Measurements from ENCODE around the gene PPP2R2B. TPM values are rescaled to one million over a fixed set of nuclear protein-coding genes. Genes with fewer than 3 reads are reported as not detected.

Gene PPP2R2B
- total RNA-seq, 1 experiment from 2014 or later: 20.3 TPM

- no peak for TF ChIP-seq MAX (CRISPR knock-in tag; IDR thresholded peaks at IDR 0.05)
Measured at GRCh38 chr5:146872188-146872587, 6.4 kb downstream of the PPP2R2B start (continued).

DNA sequence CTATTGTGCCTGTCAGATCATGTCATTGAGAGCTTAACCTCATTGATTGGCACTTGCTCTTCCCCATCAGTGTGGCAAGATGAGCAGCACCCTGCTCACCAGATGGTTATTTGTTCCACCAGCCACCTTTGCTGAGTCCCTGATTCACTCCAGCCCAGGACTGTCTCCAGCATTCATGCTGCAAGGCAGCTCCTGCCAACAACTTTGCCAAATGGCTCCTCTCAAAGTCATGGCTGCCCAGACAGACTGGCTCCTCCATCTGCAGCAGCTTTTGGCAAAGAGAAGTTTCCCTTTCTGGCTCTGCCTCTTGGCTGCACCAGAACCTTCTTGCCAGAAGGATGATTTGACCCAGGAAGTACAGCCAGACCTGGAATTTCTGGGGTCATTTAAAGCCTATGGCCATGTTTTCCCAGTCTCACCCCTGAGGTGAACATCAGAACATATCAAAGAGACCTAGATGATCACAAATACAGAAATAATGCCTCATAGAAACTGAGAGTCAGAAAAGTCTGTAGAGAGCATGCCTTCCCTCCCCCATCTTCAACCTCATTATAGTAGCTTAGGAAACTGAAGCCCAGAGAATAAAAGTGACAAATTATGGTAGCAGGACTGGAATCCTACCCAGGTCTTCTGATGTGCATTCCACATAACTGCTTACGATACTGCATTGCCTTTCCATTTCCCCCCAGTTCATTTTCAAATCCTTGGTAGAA is 10.4 kb downstream of the PPP2R2B start:
- no peak overlapping the region for H3K27ac Mint-ChIP-seq
- ChIA-PET CTCF (no interaction called here), POLR2A (no interaction called here)
- H3K36me3 Mint-ChIP-seq: no peaks in the 10 kb centered on the region
- no peak overlapping the region for H3K4me3 Mint-ChIP-seq
- peaks cover 28% of the 10 kb centered on the region for H3K4me1 Mint-ChIP-seq
- no peak for ATAC-seq
- H3K27me3 Mint-ChIP-seq (ENCODE audit: low read depth): no peaks in the 10 kb centered on the region
- TF ChIP-seq ZSCAN18 (CRISPR knock-in tag; IDR thresholded peaks at IDR 0.05) (no peak), NR1H2 (CRISPR knock-in tag; IDR thresholded peaks at IDR 0.05) (no peak), CREM (CRISPR knock-in tag; IDR thresholded peaks at IDR 0.05) (no peak), TEAD1 (CRISPR knock-in tag; IDR thresholded peaks at IDR 0.05) (no peak), CTCF (IDR thresholded peaks at IDR 0.05) (no peak), KAT7 (CRISPR knock-in tag; IDR thresholded peaks at IDR 0.05; ENCODE audit: borderline replicate concordance) (no peak), NFYB (CRISPR knock-in tag; conservative IDR thresholded peaks at IDR 0.05; ENCODE audit: low read depth) (no peak), SMAD3 (CRISPR knock-in tag; IDR thresholded peaks at IDR 0.05; ENCODE audit: borderline replicate concordance) (no peak)
- TF ChIP-seq, protein P1, sequence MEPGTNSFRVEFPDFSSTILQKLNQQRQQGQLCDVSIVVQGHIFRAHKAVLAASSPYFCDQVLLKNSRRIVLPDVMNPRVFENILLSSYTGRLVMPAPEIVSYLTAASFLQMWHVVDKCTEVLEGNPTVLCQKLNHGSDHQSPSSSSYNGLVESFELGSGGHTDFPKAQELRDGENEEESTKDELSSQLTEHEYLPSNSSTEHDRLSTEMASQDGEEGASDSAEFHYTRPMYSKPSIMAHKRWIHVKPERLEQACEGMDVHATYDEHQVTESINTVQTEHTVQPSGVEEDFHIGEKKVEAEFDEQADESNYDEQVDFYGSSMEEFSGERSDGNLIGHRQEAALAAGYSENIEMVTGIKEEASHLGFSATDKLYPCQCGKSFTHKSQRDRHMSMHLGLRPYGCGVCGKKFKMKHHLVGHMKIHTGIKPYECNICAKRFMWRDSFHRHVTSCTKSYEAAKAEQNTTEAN (CRISPR knock-in tag; IDR thresholded peaks at IDR 0.05): no peak
- no peaks in the 10 kb centered on the region for H3K9me3 Mint-ChIP-seq
- no peak for DNase-seq (ENCODE audit: low spot score)

DNA sequence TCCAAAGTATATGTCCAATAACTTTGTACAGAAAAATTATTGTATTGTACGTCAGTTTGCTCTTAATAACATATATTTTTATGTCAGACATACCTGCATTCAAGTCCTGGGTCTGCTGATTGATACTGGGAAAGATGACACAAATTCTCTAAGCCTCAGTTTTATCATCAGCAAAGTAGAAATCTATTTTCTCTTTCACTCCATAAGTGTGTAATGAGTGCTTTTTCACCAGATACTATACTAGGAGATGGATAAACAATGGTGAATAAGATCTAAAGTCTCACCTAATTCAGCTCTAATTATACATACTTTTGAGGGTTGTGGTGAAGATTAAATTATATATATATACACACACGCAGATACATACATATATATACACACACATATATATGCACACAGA is 12.3 kb downstream of the PPP2R2B start:
- H3K27ac Mint-ChIP-seq: no peak overlapping the region
- no peak for ATAC-seq
- H3K4me1 Mint-ChIP-seq: peaks cover 9% of the 10 kb centered on the region
- CTCF ChIA-PET: no interaction called here
- no peak for DNase-seq (ENCODE audit: low spot score)
- no peak overlapping the region for H3K4me3 Mint-ChIP-seq
- H3K9me3 Mint-ChIP-seq: no peaks in the 10 kb centered on the region
- no peaks in the 10 kb centered on the region for H3K36me3 Mint-ChIP-seq
- H3K27me3 Mint-ChIP-seq (ENCODE audit: low read depth): no peaks in the 10 kb centered on the region
- POLR2A ChIA-PET: no interaction called here
- TF ChIP-seq, protein P1 (CRISPR knock-in tag; IDR thresholded peaks at IDR 0.05): no peak
- no peak for TF ChIP-seq ZNF671 (CRISPR knock-in tag; IDR thresholded peaks at IDR 0.05)
- TF ChIP-seq MXD4 (CRISPR knock-in tag; IDR thresholded peaks at IDR 0.05; ENCODE audit: borderline replicate concordance): no peak
- TF ChIP-seq GRHL2 (CRISPR knock-in tag; IDR thresholded peaks at IDR 0.05; ENCODE audit: insufficient replicate concordance, severe bottlenecking): no peak
- no peak for TF ChIP-seq CTCF (IDR thresholded peaks at IDR 0.05)
- TF ChIP-seq CREB1 (CRISPR knock-in tag; IDR thresholded peaks at IDR 0.05): no peak
- TF ChIP-seq, protein P2, sequence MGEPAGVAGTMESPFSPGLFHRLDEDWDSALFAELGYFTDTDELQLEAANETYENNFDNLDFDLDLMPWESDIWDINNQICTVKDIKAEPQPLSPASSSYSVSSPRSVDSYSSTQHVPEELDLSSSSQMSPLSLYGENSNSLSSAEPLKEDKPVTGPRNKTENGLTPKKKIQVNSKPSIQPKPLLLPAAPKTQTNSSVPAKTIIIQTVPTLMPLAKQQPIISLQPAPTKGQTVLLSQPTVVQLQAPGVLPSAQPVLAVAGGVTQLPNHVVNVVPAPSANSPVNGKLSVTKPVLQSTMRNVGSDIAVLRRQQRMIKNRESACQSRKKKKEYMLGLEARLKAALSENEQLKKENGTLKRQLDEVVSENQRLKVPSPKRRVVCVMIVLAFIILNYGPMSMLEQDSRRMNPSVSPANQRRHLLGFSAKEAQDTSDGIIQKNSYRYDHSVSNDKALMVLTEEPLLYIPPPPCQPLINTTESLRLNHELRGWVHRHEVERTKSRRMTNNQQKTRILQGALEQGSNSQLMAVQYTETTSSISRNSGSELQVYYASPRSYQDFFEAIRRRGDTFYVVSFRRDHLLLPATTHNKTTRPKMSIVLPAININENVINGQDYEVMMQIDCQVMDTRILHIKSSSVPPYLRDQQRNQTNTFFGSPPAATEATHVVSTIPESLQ (CRISPR knock-in tag; IDR thresholded peaks at IDR 0.05): no peak
- TF ChIP-seq GTF2I (CRISPR knock-in tag; conservative IDR thresholded peaks at IDR 0.05): no peak
- TF ChIP-seq, protein P3, sequence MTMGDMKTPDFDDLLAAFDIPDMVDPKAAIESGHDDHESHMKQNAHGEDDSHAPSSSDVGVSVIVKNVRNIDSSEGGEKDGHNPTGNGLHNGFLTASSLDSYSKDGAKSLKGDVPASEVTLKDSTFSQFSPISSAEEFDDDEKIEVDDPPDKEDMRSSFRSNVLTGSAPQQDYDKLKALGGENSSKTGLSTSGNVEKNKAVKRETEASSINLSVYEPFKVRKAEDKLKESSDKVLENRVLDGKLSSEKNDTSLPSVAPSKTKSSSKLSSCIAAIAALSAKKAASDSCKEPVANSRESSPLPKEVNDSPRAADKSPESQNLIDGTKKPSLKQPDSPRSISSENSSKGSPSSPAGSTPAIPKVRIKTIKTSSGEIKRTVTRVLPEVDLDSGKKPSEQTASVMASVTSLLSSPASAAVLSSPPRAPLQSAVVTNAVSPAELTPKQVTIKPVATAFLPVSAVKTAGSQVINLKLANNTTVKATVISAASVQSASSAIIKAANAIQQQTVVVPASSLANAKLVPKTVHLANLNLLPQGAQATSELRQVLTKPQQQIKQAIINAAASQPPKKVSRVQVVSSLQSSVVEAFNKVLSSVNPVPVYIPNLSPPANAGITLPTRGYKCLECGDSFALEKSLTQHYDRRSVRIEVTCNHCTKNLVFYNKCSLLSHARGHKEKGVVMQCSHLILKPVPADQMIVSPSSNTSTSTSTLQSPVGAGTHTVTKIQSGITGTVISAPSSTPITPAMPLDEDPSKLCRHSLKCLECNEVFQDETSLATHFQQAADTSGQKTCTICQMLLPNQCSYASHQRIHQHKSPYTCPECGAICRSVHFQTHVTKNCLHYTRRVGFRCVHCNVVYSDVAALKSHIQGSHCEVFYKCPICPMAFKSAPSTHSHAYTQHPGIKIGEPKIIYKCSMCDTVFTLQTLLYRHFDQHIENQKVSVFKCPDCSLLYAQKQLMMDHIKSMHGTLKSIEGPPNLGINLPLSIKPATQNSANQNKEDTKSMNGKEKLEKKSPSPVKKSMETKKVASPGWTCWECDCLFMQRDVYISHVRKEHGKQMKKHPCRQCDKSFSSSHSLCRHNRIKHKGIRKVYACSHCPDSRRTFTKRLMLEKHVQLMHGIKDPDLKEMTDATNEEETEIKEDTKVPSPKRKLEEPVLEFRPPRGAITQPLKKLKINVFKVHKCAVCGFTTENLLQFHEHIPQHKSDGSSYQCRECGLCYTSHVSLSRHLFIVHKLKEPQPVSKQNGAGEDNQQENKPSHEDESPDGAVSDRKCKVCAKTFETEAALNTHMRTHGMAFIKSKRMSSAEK (CRISPR knock-in tag; IDR thresholded peaks at IDR 0.05; ENCODE audit: borderline replicate concordance): no peak
- TF ChIP-seq CREM (CRISPR knock-in tag; IDR thresholded peaks at IDR 0.05): no peak
